Mesendoderm (in vitro differentiated cells): ENCODE measurements around the gene ITGB1BP1.

Source experiments
- DNase-seq: peaks from one replicate; pipeline ENCODE4 v3.0.0; 2013
- H2AK5ac ChIP-seq: 2 replicates; pipeline ENCODE4 v1.6.1; 2013; ENCODE audit warnings: low read length, inconsistent platforms
- H2BK120ac ChIP-seq: 2 replicates; pipeline ENCODE4 v1.6.1; 2013; ENCODE audit warnings: low read depth, mild to moderate bottlenecking, low read length, moderate library complexity, mixed read lengths
- H2BK15ac ChIP-seq: replicated peaks from 2 replicates; pipeline ENCODE4 v1.6.1; 2013; ENCODE audit warnings: low read depth, mild to moderate bottlenecking, moderate library complexity
- H2BK5ac ChIP-seq: 2 replicates; pipeline ENCODE4 v1.6.1; 2013; ENCODE audit warnings: low read length, inconsistent platforms
- H3K18ac ChIP-seq: 2 replicates; pipeline ENCODE4 v1.6.1; 2013; ENCODE audit warnings: mild to moderate bottlenecking, low read length, mixed read lengths
- H3K23ac ChIP-seq: one replicate; pipeline ENCODE4 v1.6.1; 2013; ENCODE audit warnings: low read length
- H3K27ac ChIP-seq: 2 replicates; pipeline ENCODE4 v1.5.1; 2013; ENCODE audit warnings: low read depth, mild to moderate bottlenecking, inconsistent platforms, low read length, moderate library complexity
- H3K27me3 ChIP-seq: 2 replicates; pipeline ENCODE4 v1.6.1; 2013; ENCODE audit warnings: low read length, control low read depth, mild to moderate bottlenecking, inconsistent platforms; ENCODE audit not compliant: insufficient read depth, poor library complexity
- H3K36me3 ChIP-seq: 2 replicates; pipeline ENCODE4 v1.6.1; 2013; ENCODE audit warnings: low read length, inconsistent platforms; ENCODE audit not compliant: control insufficient read depth, insufficient read depth
- H3K4ac ChIP-seq: one replicate; pipeline ENCODE4 v1.6.1; 2013; ENCODE audit warnings: low read depth, mild to moderate bottlenecking, low read length, moderate library complexity
- H3K4me1 ChIP-seq: 2 replicates; pipeline ENCODE4 v1.6.1; 2013; ENCODE audit warnings: low read depth, low read length, inconsistent platforms; ENCODE audit not compliant: control insufficient read depth
- H3K4me2 ChIP-seq: 2 replicates; pipeline ENCODE4 v1.6.1; 2013; ENCODE audit warnings: low read length
- H3K4me3 ChIP-seq: 2 replicates; pipeline ENCODE4 v1.5.1; 2013; ENCODE audit warnings: mild to moderate bottlenecking, low read length
- H3K56ac ChIP-seq: one replicate; pipeline ENCODE4 v1.6.1; 2013; ENCODE audit warnings: low read length
- H3K79me1 ChIP-seq: 2 replicates; pipeline ENCODE4 v1.6.1; 2013; ENCODE audit warnings: low read length, inconsistent platforms
- H3K79me2 ChIP-seq: 2 replicates; pipeline ENCODE4 v1.6.1; 2013; ENCODE audit warnings: mild to moderate bottlenecking, low read length; ENCODE audit not compliant: control insufficient read depth, insufficient read depth
- H3K9ac ChIP-seq: 2 replicates; pipeline ENCODE4 v1.6.1; 2013; ENCODE audit warnings: low read length, inconsistent platforms
- H4K5ac ChIP-seq: one replicate; pipeline ENCODE4 v1.6.1; 2013; ENCODE audit warnings: low read length
- H4K8ac ChIP-seq: one replicate; pipeline ENCODE4 v1.6.1; 2013; ENCODE audit warnings: low read depth, mild to moderate bottlenecking, control low read depth, low read length, moderate library complexity
- WGBS: extraction: QIAGEN DNeasy Blood & Tissue Kit; methylation state at CpG from one replicate; pipeline ENCODE4 v1.1.7; 2013; ENCODE audit warnings: low lambda C conversion rate, missing lambda C conversion rate; ENCODE audit not compliant: insufficient coverage; ENCODE audit errors: extremely low coverage; 5-methylcytosine and 5-hydroxymethylcytosine counted together

Gene ITGB1BP1

DNA sequence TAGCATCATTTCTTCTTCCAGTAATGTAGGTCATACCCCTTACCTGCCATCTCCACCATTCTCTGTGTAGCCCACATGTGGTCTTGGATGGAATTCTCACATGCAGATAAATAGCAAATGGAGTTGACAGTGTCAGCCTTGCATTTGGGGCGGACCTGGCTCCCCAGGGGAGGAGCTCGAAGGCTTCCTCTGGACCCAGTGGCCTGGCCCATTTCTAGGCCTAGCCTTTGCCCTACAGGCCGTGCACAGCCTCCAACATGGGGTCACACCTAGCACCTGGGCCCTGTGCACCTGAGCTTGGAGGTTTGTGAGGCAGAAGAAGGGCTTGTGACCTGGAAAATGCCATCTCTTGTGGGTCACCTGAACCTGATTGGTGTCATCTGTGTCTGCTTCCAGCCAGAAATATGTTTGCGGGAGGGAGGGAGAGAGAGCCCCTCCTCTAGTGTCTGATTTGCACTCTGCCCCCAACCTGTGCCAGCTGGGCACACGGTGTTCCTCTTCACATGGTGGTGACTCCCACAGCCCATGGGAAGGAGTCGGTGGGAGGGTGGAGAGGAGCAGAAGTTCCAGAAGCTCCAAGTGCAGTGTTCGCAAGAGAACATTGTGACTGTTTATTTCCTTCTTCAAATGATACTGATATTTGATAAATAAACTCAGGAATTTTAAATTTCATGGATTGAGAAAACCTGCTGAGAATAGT is 33.0 kb downstream of the ITGB1BP1 start:
- no peak overlapping the region for H4K5ac ChIP-seq
- H3K23ac ChIP-seq: no peak overlapping the region
- H3K9ac ChIP-seq: no peak overlapping the region
- no peak overlapping the region for H3K18ac ChIP-seq
- H3K56ac ChIP-seq: no peak overlapping the region
- H3K36me3 ChIP-seq: no peaks in the 10 kb centered on the region
- no CpG with 5 or more reads among the region's 7 CpGs for WGBS
- no peak overlapping the region for H3K4me2 ChIP-seq
- DNase-seq: no peak
- H2AK5ac ChIP-seq: no peak overlapping the region
- no peak overlapping the region for H3K27ac ChIP-seq
- no peak overlapping the region for H2BK120ac ChIP-seq
- H3K4me3 ChIP-seq: no peak overlapping the region
- no peaks in the 10 kb centered on the region for H3K79me2 ChIP-seq
- no peak overlapping the region for H2BK5ac ChIP-seq
- H3K27me3 ChIP-seq: no peaks in the 10 kb centered on the region
- H3K79me1 ChIP-seq: no peaks in the 10 kb centered on the region
- no peak overlapping the region for H2BK15ac ChIP-seq
- no peak overlapping the region for H4K8ac ChIP-seq
- no peaks in the 10 kb centered on the region for H3K4me1 ChIP-seq
- no peak overlapping the region for H3K4ac ChIP-seq

DNA sequence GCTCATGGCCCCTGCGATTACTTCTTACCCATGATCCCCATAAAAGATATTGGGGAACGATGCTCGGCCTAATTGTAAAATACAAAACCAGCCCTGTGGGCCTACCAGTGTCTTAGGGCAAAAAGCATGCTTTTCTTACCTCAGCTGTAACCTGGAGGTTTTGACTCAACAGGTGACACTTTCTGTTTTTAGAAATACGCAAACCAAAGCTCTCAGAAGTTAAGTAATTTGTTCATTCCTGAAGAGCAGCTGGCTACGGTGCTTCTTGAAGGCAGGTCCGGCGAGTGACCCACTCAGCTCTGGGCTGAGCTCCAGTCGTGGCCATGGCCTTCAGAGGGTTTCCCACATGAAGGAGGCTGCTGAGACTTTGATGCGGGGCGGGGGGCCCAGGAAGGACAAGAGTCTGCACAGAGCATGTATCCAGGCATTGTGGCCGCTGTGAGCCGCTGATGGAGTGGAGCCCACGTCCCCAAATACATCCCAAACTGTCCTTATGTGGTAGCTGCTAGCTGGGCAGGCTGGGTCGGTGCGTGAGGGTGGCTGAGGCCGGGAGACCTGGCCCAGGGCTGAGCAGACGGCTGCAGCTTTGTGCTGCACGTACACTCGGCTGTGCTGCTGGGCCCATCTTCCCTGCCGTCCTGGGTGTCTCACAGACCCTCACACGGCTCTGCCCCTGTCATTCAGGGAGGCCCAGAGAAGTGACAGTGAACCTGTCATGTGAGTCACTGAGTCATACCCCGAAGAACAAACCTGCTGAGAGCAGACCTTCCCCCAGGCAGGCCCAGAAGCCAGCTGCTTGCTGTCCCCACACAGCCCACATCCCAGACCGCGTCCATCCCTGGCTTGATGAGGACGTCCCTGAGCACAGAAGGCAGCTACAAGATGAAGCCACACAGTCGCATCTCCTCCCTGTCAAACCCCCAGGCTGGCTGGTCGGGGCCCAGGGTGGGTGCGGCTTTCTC is 34.1 kb downstream of the ITGB1BP1 start:
- no peak overlapping the region for H2BK15ac ChIP-seq
- WGBS: no CpG with 5 or more reads among the region's 28 CpGs
- H3K79me1 ChIP-seq: no peaks in the 10 kb centered on the region
- H4K5ac ChIP-seq: no peak overlapping the region
- H3K4me3 ChIP-seq: no peak overlapping the region
- no peak overlapping the region for H3K4ac ChIP-seq
- H3K27me3 ChIP-seq: no peaks in the 10 kb centered on the region
- H3K36me3 ChIP-seq: no peaks in the 10 kb centered on the region
- DNase-seq: no peak
- no peak overlapping the region for H3K56ac ChIP-seq
- H4K8ac ChIP-seq: no peak overlapping the region
- no peaks in the 10 kb centered on the region for H3K4me1 ChIP-seq
- H3K4me2 ChIP-seq: no peak overlapping the region
- no peaks in the 10 kb centered on the region for H3K79me2 ChIP-seq
- no peak overlapping the region for H2AK5ac ChIP-seq
- no peak overlapping the region for H2BK120ac ChIP-seq
- no peak overlapping the region for H3K9ac ChIP-seq
- H3K27ac ChIP-seq: no peak overlapping the region
- H3K18ac ChIP-seq: no peak overlapping the region
- H2BK5ac ChIP-seq: no peak overlapping the region
- no peak overlapping the region for H3K23ac ChIP-seq

DNA sequence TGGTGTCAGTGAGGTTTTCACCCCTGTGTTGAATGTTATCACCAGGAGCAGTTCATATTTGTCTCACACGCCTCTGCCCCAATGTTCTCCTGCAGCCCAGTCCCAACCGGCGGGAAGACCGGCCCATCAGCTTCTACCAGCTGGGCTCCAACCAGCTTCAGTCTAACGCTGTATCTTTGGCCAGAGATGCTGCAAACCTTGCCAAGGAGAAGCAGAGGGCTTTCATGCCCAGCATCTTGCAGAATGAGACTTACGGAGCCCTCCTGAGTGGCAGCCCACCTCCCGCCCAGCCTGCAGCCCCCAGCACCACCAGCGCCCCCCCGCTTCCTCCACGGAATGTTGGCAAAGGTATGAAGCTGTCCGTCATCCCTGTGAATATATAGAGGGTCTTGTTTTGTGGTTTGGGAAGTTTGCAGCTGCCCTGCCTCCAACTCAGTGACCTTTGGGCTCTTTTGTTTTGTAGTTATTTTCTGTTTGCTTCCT is 35.1 kb downstream of the ITGB1BP1 start:
- no peak for DNase-seq
- H2BK120ac ChIP-seq: no peak overlapping the region
- no peak overlapping the region for H4K5ac ChIP-seq
- WGBS: no CpG with 5 or more reads among the region's 11 CpGs
- H3K79me1 ChIP-seq: no peaks in the 10 kb centered on the region
- H2AK5ac ChIP-seq: no peak overlapping the region
- H3K9ac ChIP-seq: no peak overlapping the region
- no peak overlapping the region for H4K8ac ChIP-seq
- H3K4me1 ChIP-seq: no peaks in the 10 kb centered on the region
- H3K23ac ChIP-seq: no peak overlapping the region
- H3K56ac ChIP-seq: no peak overlapping the region
- H3K27me3 ChIP-seq: no peaks in the 10 kb centered on the region
- no peak overlapping the region for H3K18ac ChIP-seq
- no peak overlapping the region for H3K4ac ChIP-seq
- H2BK5ac ChIP-seq: no peak overlapping the region
- H3K4me2 ChIP-seq: no peak overlapping the region
- H3K4me3 ChIP-seq: no peak overlapping the region
- no peaks in the 10 kb centered on the region for H3K79me2 ChIP-seq
- no peaks in the 10 kb centered on the region for H3K36me3 ChIP-seq
- no peak overlapping the region for H3K27ac ChIP-seq
- H2BK15ac ChIP-seq: no peak overlapping the region

DNA sequence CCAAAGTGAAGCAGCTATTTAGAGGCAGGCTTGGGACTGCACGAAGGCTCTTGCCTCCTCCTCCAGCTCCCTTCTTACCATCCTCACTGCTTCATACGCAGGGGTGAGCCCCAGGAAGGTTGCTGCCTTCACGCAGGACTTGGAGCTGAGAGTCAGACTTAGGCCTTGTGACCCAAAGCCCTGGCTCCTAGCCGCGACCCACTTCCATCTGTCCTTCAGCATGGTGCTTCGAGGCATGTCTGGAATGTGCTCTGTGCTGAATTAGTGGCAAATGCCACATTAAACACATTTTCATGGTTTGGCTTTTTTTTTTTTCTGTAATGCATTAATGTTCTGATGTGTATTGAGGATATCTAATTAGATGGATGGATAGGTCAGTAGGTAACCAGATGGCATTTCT is 37.5 kb downstream of the ITGB1BP1 start:
- peaks cover under 1% of the 10 kb centered on the region for H3K36me3 ChIP-seq
- no peak overlapping the region for H3K4me2 ChIP-seq
- DNase-seq: peak; percentile 39
- H3K23ac ChIP-seq: no peak overlapping the region
- no peak overlapping the region for H4K8ac ChIP-seq
- H3K9ac ChIP-seq: no peak overlapping the region
- WGBS: no CpG with 5 or more reads among the region's 6 CpGs
- H2BK120ac ChIP-seq: no peak overlapping the region
- H2BK5ac ChIP-seq: no peak overlapping the region
- no peak overlapping the region for H3K27ac ChIP-seq
- H4K5ac ChIP-seq: no peak overlapping the region
- H2BK15ac ChIP-seq: no peak overlapping the region
- no peak overlapping the region for H3K4ac ChIP-seq
- H3K27me3 ChIP-seq: no peaks in the 10 kb centered on the region
- H3K56ac ChIP-seq: no peak overlapping the region
- H3K4me3 ChIP-seq: no peak overlapping the region
- no peak overlapping the region for H2AK5ac ChIP-seq
- no peak overlapping the region for H3K18ac ChIP-seq
- no peaks in the 10 kb centered on the region for H3K4me1 ChIP-seq
- H3K79me1 ChIP-seq: no peaks in the 10 kb centered on the region
- no peaks in the 10 kb centered on the region for H3K79me2 ChIP-seq

DNA sequence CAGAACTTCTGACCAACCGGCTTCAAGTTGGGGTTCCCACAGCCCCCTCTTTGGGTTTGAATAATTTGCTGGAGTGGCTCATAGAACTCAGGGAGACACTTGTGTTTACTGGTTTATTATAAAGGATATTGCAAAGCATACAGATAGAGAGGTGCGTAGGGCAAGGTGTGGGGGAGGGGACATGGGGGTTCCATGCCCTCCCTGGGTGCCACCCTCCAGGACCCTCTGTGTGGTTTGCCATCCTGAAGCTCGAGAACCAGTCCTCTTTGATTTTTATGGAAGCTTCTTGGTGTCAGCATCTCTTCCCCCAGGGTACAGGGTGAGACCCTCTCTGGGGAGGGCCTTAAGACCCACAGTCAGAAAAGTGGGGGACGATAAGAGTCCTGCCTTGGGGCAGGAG is 38.8 kb downstream of the ITGB1BP1 start:
- Histone ChIP-seq H3K18ac (no peak overlapping the region), H3K4me3 (no peak overlapping the region), H3K9ac (no peak overlapping the region), H3K56ac (no peak overlapping the region), H3K23ac (no peak overlapping the region), H2AK5ac (no peak overlapping the region), H2BK15ac (no peak overlapping the region), H3K4me2 (no peak overlapping the region), H3K4me1 (no peaks in the 10 kb centered on the region), H2BK120ac (no peak overlapping the region), H4K8ac (no peak overlapping the region), H3K27me3 (no peaks in the 10 kb centered on the region), H3K79me2 (no peaks in the 10 kb centered on the region), H2BK5ac (no peak overlapping the region), H3K79me1 (no peaks in the 10 kb centered on the region), H3K4ac (no peak overlapping the region), H3K36me3 (peaks cover 2% of the 10 kb centered on the region), H4K5ac (no peak overlapping the region), H3K27ac (no peak overlapping the region)
- no CpG with 5 or more reads among the region's 4 CpGs for WGBS
- DNase-seq: no peak
